Activated naive CD8-positive, alpha-beta T cell (primary cell): Measurements from ENCODE around the gene CCDC3.

Experiments
- H3K27ac Mint-ChIP-seq: one replicate; pipeline ENCODE4 v1.8.0; 2021; ENCODE audit warnings: mixed read lengths
- H3K27me3 Mint-ChIP-seq: one replicate; pipeline ENCODE4 v1.8.0; 2021; ENCODE audit warnings: mixed read lengths
- H3K36me3 Mint-ChIP-seq: one replicate; pipeline ENCODE4 v1.8.0; 2021; ENCODE audit warnings: mixed read lengths
- H3K4me1 Mint-ChIP-seq: one replicate; pipeline ENCODE4 v1.8.0; 2021; ENCODE audit warnings: low read depth, mixed read lengths
- H3K4me3 Mint-ChIP-seq: one replicate; pipeline ENCODE4 v1.8.0; 2021; ENCODE audit warnings: mild to moderate bottlenecking, mixed read lengths
- H3K9me3 Mint-ChIP-seq: one replicate; pipeline ENCODE4 v1.8.0; 2021; ENCODE audit warnings: low read depth, mixed read lengths

The CCDC3 gene

DNA sequence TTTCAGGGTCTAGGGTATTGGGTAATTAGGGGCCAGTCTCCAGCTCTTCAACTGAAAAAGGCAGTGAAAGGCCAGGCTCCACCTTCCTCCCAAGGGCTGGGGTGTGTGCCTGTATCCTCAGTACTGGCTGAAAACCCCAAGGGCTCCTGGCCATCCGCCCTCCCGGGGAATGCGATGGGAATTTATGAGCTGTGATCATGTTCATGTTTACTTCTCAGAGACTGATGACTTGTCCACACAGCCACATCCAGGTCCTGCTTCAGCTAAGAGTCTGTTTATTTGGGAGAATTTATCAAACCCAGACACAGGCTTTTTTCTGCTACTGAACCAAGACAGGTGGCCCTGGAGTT is 91.7 kb downstream of the CCDC3 start:
- H3K27ac Mint-ChIP-seq = no peak overlapping the region
- no peaks in the 10 kb centered on the region for H3K9me3 Mint-ChIP-seq
- H3K4me3 Mint-ChIP-seq = no peak overlapping the region
- H3K36me3 Mint-ChIP-seq = no peaks in the 10 kb centered on the region
- no peaks in the 10 kb centered on the region for H3K4me1 Mint-ChIP-seq
- H3K27me3 Mint-ChIP-seq = peaks cover 1% of the 10 kb centered on the region

DNA sequence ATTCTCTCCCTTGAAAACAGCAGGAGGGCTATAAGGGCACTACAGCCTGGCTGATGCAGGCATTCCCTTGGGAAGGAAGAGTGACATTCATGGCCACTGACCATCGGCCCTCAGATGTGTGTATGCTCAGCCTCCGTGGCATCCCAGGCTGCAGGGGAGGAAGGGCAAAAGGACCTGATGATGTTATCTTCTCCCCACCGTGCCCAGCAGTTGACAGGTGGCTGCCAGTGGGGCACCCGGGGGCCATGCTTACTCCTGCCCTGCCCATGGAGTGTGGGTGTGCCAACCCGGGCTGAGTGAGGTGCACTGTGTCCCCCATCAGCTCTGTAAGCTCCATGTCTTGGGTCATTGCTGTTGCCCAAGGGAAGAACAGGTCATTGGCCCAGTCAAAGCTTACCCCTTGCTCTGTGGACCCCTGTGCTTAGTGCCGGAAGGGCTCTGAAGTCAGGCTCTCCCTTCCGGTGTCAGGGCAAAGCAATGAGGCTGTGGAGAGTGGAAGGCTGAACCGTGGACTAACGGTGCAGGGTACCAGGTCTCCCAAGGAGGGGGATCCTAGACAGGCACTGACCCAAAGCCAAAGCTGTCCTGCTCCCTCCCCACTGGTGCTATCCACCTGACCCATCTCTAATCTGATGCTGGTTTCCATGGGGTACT is 92.2 kb downstream of the CCDC3 start:
- no peaks in the 10 kb centered on the region for H3K9me3 Mint-ChIP-seq
- no peak overlapping the region for H3K4me3 Mint-ChIP-seq
- no peaks in the 10 kb centered on the region for H3K36me3 Mint-ChIP-seq
- H3K27me3 Mint-ChIP-seq = peaks cover 1% of the 10 kb centered on the region
- H3K27ac Mint-ChIP-seq = no peak overlapping the region
- no peaks in the 10 kb centered on the region for H3K4me1 Mint-ChIP-seq

GRCh38 chr10:12908773-12909172 is 92.7 kb downstream of the CCDC3 start:
- no peak overlapping the region for H3K4me3 Mint-ChIP-seq
- H3K27me3 Mint-ChIP-seq = peaks cover 1% of the 10 kb centered on the region
- H3K27ac Mint-ChIP-seq = no peak overlapping the region

GRCh38 chr10:12907656-12908055 is 93.9 kb downstream of the CCDC3 start:
- no peak overlapping the region for H3K27ac Mint-ChIP-seq
- H3K4me3 Mint-ChIP-seq = no peak overlapping the region
- H3K27me3 Mint-ChIP-seq = peaks cover 3% of the 10 kb centered on the region
- no peaks in the 10 kb centered on the region for H3K36me3 Mint-ChIP-seq
- no peaks in the 10 kb centered on the region for H3K9me3 Mint-ChIP-seq
- H3K4me1 Mint-ChIP-seq = no peaks in the 10 kb centered on the region

More at GRCh38 chr10:12908773-12909172, 92.7 kb downstream of the CCDC3 start:
- no peaks in the 10 kb centered on the region for H3K4me1 Mint-ChIP-seq
- no peaks in the 10 kb centered on the region for H3K36me3 Mint-ChIP-seq
- no peaks in the 10 kb centered on the region for H3K9me3 Mint-ChIP-seq

DNA sequence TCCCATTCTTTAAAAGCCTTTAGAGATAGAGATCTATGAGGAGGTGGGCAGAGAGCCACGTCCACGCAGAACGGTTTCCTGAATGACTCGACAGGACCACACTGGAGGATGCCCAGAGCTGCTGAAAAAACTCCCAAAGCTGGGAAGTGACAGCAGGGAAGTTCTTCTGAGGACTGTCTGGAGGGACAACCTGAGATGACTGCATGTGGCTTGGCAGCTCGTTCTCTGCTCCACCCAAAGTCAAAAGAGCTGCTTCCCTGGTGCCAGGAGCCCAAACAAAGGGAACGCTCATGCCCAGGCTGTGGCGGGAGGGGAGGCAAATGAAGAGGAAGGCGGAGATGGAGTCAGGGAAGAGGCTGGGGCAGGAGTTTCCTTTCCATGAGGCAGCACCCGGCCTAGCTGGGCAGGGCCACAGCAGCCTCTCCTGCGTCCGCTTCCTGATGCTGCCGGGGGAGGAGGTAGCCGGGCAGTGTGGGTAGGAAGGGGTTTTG is 95.4 kb downstream of the CCDC3 start:
- H3K36me3 Mint-ChIP-seq = no peaks in the 10 kb centered on the region
- H3K27ac Mint-ChIP-seq = no peak overlapping the region
- H3K9me3 Mint-ChIP-seq = no peaks in the 10 kb centered on the region
- no peak overlapping the region for H3K4me3 Mint-ChIP-seq
- H3K4me1 Mint-ChIP-seq = no peaks in the 10 kb centered on the region
- peaks cover 7% of the 10 kb centered on the region for H3K27me3 Mint-ChIP-seq

DNA sequence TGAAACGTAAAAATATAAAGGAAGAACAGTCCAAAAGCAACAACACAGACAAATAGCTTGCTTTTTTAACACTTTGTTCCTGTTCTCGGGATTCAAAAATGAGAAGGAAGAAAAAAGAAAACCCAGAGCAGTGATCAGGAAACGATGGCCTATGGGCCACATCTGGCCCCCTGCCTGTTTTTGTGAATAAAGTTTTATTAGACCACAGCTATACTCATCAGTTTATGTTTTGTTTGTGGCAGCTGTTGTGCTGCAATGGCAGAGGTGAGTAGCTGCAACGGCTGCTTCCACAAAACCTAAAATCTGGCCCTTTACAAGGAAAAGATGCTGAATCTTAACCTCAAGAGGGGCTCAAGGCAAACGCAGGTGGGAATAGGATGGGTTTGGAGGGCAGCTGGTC is 96.4 kb downstream of the CCDC3 start:
- H3K36me3 Mint-ChIP-seq = no peaks in the 10 kb centered on the region
- H3K9me3 Mint-ChIP-seq = no peaks in the 10 kb centered on the region
- H3K4me1 Mint-ChIP-seq = no peaks in the 10 kb centered on the region
- H3K4me3 Mint-ChIP-seq = no peak overlapping the region
- H3K27me3 Mint-ChIP-seq = peaks cover 6% of the 10 kb centered on the region
- H3K27ac Mint-ChIP-seq = no peak overlapping the region

GRCh38 chr10:12902851-12903358 is 98.6 kb downstream of the CCDC3 start:
- peaks cover 6% of the 10 kb centered on the region for H3K27me3 Mint-ChIP-seq
- H3K4me1 Mint-ChIP-seq = no peaks in the 10 kb centered on the region
- no peak overlapping the region for H3K4me3 Mint-ChIP-seq
- H3K9me3 Mint-ChIP-seq = no peaks in the 10 kb centered on the region
- H3K27ac Mint-ChIP-seq = no peak overlapping the region
- H3K36me3 Mint-ChIP-seq = no peaks in the 10 kb centered on the region

GRCh38 chr10:12902135-12902572 is 99.4 kb downstream of the CCDC3 start:
- H3K4me1 Mint-ChIP-seq = no peaks in the 10 kb centered on the region
- H3K9me3 Mint-ChIP-seq = no peaks in the 10 kb centered on the region
- H3K27me3 Mint-ChIP-seq = peaks cover 6% of the 10 kb centered on the region
- no peak overlapping the region for H3K4me3 Mint-ChIP-seq
- H3K36me3 Mint-ChIP-seq = no peaks in the 10 kb centered on the region
- H3K27ac Mint-ChIP-seq = no peak overlapping the region

DNA sequence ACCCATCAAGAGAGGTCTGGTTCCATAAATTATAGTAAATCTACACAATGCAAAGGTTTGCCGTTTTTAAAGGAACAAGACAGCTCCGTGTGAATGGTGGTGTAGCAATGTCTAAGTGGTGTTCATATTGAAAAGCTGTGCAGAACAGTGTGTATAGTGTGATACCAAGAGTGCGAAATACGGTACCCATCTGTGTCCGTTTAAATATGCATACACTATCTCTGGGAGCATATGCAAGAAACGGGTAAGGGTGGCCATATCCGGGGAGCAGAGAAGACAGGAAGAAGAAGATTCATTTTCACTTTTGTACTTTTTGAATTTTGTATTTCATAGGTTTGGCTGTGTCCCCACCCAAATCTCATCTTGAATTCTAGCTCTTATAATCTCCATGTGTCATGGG is 102.0 kb downstream of the CCDC3 start:
- Mint-ChIP-seq H3K36me3 (no peaks in the 10 kb centered on the region), H3K4me1 (no peaks in the 10 kb centered on the region), H3K4me3 (no peak overlapping the region), H3K27me3 (peaks cover 11% of the 10 kb centered on the region), H3K9me3 (peaks cover 3% of the 10 kb centered on the region), H3K27ac (no peak overlapping the region)

GRCh38 chr10:12898271-12898670 is 103.2 kb downstream of the CCDC3 start:
- H3K36me3 Mint-ChIP-seq = no peaks in the 10 kb centered on the region

DNA sequence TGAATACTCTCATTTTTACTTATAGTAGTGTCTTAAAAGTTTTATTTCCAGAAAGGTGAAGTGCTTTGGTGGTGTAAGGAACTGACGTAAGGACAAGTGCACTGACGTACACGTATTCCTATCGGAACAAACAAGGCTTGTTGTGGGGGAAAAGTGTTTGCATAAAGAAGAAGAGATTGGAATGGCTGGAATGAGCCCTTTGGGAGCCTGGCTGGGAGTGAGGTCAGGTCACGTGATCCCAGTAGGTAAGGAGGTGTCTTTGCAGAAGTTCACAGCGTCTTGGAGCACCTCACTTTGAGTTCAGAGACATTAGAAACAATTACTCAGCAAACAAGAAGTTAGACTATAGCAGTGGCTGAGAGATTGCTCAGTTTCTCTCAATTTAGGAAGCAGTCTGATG is 104.2 kb downstream of the CCDC3 start:
- Mint-ChIP-seq H3K4me1 (no peaks in the 10 kb centered on the region), H3K4me3 (no peak overlapping the region)

More at GRCh38 chr10:12898271-12898670, 103.2 kb downstream of the CCDC3 start:
- Mint-ChIP-seq H3K9me3 (peaks cover 6% of the 10 kb centered on the region), H3K27ac (no peak overlapping the region), H3K27me3 (peaks cover 13% of the 10 kb centered on the region), H3K4me3 (no peak overlapping the region), H3K4me1 (no peaks in the 10 kb centered on the region)

DNA sequence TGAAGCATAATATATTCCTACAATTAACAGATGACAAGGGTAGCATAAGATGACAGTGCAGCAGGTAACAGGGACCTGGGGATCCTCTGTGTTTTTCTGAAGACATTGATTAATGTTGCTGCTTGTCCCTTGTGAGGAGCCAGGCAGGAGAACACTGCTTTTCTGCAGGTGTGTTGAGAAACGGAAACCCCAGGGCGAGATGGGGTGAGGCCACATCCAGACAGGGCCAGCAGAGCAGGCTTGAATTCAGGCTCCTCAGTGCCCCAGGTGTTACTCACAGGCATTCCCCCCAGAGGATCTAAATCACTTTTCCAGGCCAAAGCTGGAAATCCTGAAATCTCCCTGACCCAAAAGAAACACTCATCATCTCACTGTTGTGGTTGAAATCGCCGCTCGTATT is 105.3 kb downstream of the CCDC3 start:
- no peaks in the 10 kb centered on the region for H3K36me3 Mint-ChIP-seq
- H3K27ac Mint-ChIP-seq = no peak overlapping the region
- no peak overlapping the region for H3K4me3 Mint-ChIP-seq
- H3K9me3 Mint-ChIP-seq = peaks cover 20% of the 10 kb centered on the region
- peaks cover 7% of the 10 kb centered on the region for H3K27me3 Mint-ChIP-seq
- no peaks in the 10 kb centered on the region for H3K4me1 Mint-ChIP-seq

More for the DNA sequence above, 104.2 kb downstream of the CCDC3 start:
- Mint-ChIP-seq H3K27me3 (peaks cover 10% of the 10 kb centered on the region), H3K36me3 (no peaks in the 10 kb centered on the region), H3K9me3 (peaks cover 16% of the 10 kb centered on the region), H3K27ac (no peak overlapping the region)

GRCh38 chr10:12892924-12893323 is 108.6 kb downstream of the CCDC3 start:
- no peak overlapping the region for H3K27ac Mint-ChIP-seq
- no peak overlapping the region for H3K4me3 Mint-ChIP-seq
- peaks cover 7% of the 10 kb centered on the region for H3K27me3 Mint-ChIP-seq
- H3K36me3 Mint-ChIP-seq = no peaks in the 10 kb centered on the region
- H3K4me1 Mint-ChIP-seq = no peaks in the 10 kb centered on the region
- H3K9me3 Mint-ChIP-seq = peaks cover 20% of the 10 kb centered on the region

DNA sequence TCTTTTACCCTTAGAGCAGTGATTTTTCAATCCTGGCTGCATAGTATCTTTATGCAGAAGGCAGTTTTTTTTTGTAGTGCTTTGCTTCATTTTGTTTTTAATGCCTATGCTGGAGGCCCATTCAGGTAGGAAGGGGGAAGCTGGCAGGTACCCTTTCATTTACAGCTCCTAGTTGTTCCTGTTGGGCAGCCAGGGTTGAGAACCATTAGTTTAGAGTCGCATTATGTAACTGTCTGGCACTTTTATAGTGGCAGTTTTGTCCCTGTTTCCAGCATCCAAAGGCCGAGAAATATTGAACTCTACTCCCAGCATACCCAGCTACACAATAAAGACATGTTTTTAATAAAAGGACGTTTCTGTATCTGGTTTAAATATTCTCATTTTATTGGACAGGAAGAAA is 110.6 kb downstream of the CCDC3 start:
- no peaks in the 10 kb centered on the region for H3K36me3 Mint-ChIP-seq
- H3K4me3 Mint-ChIP-seq = no peak overlapping the region
- H3K4me1 Mint-ChIP-seq = no peaks in the 10 kb centered on the region
- peaks cover 20% of the 10 kb centered on the region for H3K9me3 Mint-ChIP-seq
- no peak overlapping the region for H3K27ac Mint-ChIP-seq
- peaks cover 7% of the 10 kb centered on the region for H3K27me3 Mint-ChIP-seq

GRCh38 chr10:12888470-12888869 is 113.0 kb downstream of the CCDC3 start:
- peaks cover 16% of the 10 kb centered on the region for H3K9me3 Mint-ChIP-seq
- no peaks in the 10 kb centered on the region for H3K36me3 Mint-ChIP-seq
- H3K27ac Mint-ChIP-seq = no peak overlapping the region
- no peak overlapping the region for H3K4me3 Mint-ChIP-seq
- no peaks in the 10 kb centered on the region for H3K4me1 Mint-ChIP-seq
- no peaks in the 10 kb centered on the region for H3K27me3 Mint-ChIP-seq

DNA sequence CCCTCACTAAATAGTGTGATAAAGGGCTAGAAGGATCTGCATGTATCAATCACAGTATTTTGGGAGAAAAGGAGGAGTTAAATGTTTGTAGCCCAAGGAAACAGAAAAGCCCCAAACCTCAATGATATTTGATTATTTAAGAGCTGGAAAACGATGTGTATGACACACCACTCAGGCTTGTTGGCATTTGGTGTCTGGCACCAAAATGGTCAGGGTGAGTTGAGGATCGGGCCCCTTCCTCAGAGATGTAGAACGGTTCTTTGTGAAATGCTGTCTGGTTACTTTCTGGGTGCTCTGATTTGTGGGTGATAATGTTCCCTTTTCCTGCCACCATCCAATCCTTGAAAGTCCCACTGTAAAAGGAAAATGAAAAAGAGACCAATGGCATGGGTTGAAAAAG is 113.7 kb downstream of the CCDC3 start:
- Mint-ChIP-seq H3K27ac (no peak overlapping the region), H3K4me1 (no peaks in the 10 kb centered on the region)

More for the DNA sequence above, 113.7 kb downstream of the CCDC3 start:
- Mint-ChIP-seq H3K36me3 (no peaks in the 10 kb centered on the region), H3K27me3 (no peaks in the 10 kb centered on the region), H3K9me3 (peaks cover 9% of the 10 kb centered on the region), H3K4me3 (no peak overlapping the region)
